ENCODE data around the gene TANC1. TPM values are rescaled to one million over a fixed set of nuclear protein-coding genes. Genes with fewer than 3 reads are reported as not detected.
A peak's percentile ranks its signal among the peaks of the same experiment; 100 is the strongest.

TANC1 gene
- total RNA-seq, 4 donors from 2014 or later, result 34.5 to 125 (median 47.0) TPM

DNA sequence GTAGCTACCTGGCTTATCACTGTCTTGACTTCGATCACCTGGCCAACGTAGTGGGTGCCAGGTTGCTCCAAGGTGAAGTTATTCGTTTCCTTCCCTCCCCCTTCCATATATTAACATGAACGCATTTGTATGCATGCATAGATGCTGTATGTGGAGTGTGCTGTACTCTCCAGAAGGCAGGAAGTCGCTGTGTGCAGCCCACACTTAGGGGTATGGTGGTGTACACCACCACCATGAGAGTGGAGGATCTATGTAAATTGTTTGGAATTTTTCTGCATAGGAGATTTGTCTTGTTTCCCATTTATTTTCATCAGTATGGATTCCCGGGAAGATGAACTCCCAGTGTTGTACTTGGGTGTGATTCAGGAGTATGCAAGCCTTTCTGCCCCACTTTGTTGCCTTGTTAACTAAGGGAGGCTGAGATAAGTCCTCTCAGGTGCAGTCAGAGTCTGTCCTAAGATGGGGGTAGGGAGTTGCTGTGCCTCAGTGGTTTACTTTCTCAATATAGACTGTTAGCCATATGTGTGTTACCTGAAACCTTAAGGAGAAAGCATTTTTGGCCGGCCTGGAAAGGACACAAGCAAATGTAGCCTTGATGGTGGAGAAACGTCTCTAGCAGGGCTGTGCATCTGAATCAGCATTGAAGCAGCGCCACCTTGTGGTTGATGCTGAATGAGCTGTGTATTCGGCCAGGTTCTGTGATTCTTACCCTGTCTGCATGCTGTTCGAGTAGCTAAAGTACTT is 149.8 kb downstream of the TANC1 start:
- DNase-seq, result peak; percentile 88
- Histone ChIP-seq H3K4me3 (no peak overlapping the region), H3K36me3 (no peaks in the 10 kb centered on the region), H3K9me3 (no peaks in the 10 kb centered on the region), H3K4me1 (peaks cover 0 to 29% (median 8%) of the 10 kb centered on the region in 4 donors), H3K27me3 (no peaks in the 10 kb centered on the region), H3K27ac (peak overlapping the region in 2 of 4 donors; percentile 11 to 16)
- TF ChIP-seq POLR2A (IDR thresholded peaks at IDR 0.05), result no peak
- TF ChIP-seq, protein P1, sequence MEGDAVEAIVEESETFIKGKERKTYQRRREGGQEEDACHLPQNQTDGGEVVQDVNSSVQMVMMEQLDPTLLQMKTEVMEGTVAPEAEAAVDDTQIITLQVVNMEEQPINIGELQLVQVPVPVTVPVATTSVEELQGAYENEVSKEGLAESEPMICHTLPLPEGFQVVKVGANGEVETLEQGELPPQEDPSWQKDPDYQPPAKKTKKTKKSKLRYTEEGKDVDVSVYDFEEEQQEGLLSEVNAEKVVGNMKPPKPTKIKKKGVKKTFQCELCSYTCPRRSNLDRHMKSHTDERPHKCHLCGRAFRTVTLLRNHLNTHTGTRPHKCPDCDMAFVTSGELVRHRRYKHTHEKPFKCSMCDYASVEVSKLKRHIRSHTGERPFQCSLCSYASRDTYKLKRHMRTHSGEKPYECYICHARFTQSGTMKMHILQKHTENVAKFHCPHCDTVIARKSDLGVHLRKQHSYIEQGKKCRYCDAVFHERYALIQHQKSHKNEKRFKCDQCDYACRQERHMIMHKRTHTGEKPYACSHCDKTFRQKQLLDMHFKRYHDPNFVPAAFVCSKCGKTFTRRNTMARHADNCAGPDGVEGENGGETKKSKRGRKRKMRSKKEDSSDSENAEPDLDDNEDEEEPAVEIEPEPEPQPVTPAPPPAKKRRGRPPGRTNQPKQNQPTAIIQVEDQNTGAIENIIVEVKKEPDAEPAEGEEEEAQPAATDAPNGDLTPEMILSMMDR (IDR thresholded peaks at IDR 0.05), result peak; percentile 87 to 93 (median 89)
- in situ Hi-C loops (cut with MboI; ENCODE audit: low pct_ligation_motif_present in 1 of 4, low pct_unique_long_range_greater_than_20kb in 1 of 4, low sequenced_read_pairs in 3 of 4) (loop anchor here in 2 of 4 donors (5.0 to 10.0 kb wide), 2 partner anchors 213 to 216 kb away; no protein-coding TSS in a partner anchor), intact Hi-C loops (cut with DNase I; ENCODE audit: low total_unique reads) (loop anchor here (1.0 to 10.0 kb wide), 2 partner anchors 153 to 217 kb away; partner anchors contain the start of gene TANC1)
- 42 to 67% methylated on average over 4 to 11 of the region's 11 CpGs for whole genome bisulfite sequencing, 2 donors (ENCODE audit: low coverage in 1 of 2)

DNA sequence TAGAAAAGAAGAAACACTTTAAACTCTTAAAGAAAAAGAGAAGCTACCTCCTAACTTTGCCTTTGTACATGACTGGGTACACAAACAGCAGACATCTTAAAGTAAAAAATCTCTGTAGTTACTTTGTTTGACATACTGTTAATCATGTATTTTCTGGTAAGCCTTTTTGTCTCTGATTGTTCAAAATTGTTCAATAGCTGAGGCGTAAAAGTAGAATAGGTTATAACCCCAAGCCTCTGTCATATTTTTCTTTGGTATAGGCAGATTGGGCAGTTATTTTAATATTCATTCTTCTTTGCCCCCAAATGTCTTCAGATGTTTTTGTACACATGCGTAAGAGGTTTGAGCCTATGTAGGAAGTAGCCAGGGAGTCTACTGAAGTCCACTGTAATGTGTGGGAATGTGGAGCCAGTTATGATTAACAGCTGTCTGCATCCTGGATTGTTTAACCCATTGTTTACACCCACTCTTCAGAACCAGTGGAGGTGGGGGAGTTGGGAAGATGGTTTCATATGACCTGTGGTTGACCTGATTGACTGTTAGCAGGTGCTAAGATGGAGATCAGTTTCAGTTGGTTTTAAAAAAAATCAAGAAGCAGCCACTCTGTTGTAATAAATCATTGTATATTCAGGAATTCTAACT is 150.5 kb downstream of the TANC1 start:
- peak overlapping the region in 1 of 4 donors; percentile 16 for H3K27ac ChIP-seq
- intact Hi-C loops (cut with DNase I; ENCODE audit: low total_unique reads) (loop anchor here (1.0 to 10.0 kb wide), 2 partner anchors 154 to 218 kb away; partner anchors contain the start of gene TANC1), in situ Hi-C loops (cut with MboI; ENCODE audit: low pct_ligation_motif_present in 1 of 4, low pct_unique_long_range_greater_than_20kb in 1 of 4, low sequenced_read_pairs in 3 of 4) (loop anchor here in 2 of 4 donors (5.0 to 10.0 kb wide), 2 partner anchors 214 to 217 kb away; no protein-coding TSS in a partner anchor)
- no peak for DNase-seq
- H3K4me1 ChIP-seq, result peaks cover 5 to 36% (median 14%) of the 10 kb centered on the region in 4 donors
- no peaks in the 10 kb centered on the region for H3K9me3 ChIP-seq
- TF ChIP-seq POLR2A (IDR thresholded peaks at IDR 0.05), result no peak
- TF ChIP-seq POLR2AphosphoS5 (IDR thresholded peaks at IDR 0.05), result no peak
- TF ChIP-seq EP300 (IDR thresholded peaks at IDR 0.05; ENCODE audit: low read depth), result no peak
- TF ChIP-seq, protein P1 (IDR thresholded peaks at IDR 0.05), result peak in 1 of 5 experiments; percentile 28
- no peaks in the 10 kb centered on the region for H3K27me3 ChIP-seq
- 74 to 78% methylated on average over 2 of the region's 2 CpGs for WGBS, 2 donors (ENCODE audit: low coverage in 1 of 2)
- no peak overlapping the region for H3K4me3 ChIP-seq
- H3K36me3 ChIP-seq, result no peaks in the 10 kb centered on the region

DNA sequence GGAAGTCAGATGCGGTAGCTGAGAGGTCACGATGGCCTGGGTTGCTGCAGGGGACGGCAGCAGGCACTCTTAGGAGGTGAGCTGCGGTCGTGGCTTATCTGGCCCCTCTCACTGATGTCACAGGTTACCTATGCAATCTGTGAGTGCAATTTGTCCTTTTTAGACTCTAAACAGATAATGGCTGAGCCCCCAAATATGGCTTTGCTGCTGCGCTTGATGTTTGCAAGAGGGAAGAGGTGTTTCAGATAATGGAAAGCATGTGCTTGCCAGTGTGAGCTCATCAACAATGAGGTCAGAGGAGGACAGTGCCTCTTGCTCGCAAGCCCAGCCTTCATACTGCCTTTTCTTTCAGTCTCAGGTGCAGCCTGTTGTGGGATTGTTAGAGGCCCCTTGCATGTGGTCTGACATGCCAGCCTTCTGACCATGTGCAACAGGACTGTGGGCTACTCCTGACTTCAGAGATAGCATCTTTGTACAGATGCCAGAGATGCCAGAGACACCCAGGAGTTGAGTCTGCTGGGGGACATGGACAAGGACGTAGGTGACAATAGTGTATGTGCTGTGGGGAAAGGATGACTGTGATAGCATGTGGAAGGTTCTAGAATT is 151.3 kb downstream of the TANC1 start:
- no peaks in the 10 kb centered on the region for H3K36me3 ChIP-seq
- no peak overlapping the region for H3K27ac ChIP-seq
- WGBS, 2 donors (ENCODE audit: low coverage in 1 of 2), result 79 to 100% methylated on average over 1 to 8 of the region's 8 CpGs
- H3K27me3 ChIP-seq, result no peaks in the 10 kb centered on the region
- TF ChIP-seq POLR2AphosphoS5 (IDR thresholded peaks at IDR 0.05) (no peak), POLR2A (IDR thresholded peaks at IDR 0.05) (no peak), EP300 (IDR thresholded peaks at IDR 0.05; ENCODE audit: low read depth) (no peak)
- TF ChIP-seq, protein P1 (IDR thresholded peaks at IDR 0.05), result no peak
- H3K4me3 ChIP-seq, result no peak overlapping the region
- no peak for DNase-seq
- H3K9me3 ChIP-seq, result no peaks in the 10 kb centered on the region
- H3K4me1 ChIP-seq, result peaks cover 12 to 39% (median 22%) of the 10 kb centered on the region in 4 donors
- in situ Hi-C loops (cut with MboI; ENCODE audit: low pct_ligation_motif_present in 1 of 4, low pct_unique_long_range_greater_than_20kb in 1 of 4, low sequenced_read_pairs in 3 of 4) (loop anchor here in 3 of 4 donors (5.0 to 10.0 kb wide), 4 partner anchors 85 to 217 kb away; no protein-coding TSS in a partner anchor), intact Hi-C loops (cut with DNase I; ENCODE audit: low total_unique reads) (loop anchor here (10.0 kb wide), 1 partner anchor 155 kb away; the partner anchor contains the start of gene TANC1)

DNA sequence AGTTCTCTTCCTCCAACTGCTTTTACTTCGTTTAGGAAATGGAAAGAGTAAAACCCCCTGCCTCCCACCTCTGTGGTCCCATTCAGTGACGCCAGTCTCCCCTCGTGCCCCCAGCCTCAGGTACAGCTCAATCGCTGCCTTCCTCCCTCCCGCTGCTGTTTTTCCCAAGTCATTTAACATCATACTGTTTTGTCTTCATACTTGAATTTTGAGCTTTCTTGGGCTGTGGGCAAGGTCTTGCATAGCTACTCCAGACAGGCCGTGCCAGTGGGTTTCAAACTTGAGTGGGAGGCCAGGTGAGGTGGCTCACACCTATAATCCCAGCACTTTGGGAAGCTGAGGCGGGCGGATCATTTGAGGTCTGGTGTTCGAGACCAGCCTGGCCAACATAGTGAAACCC is 155.3 kb downstream of the TANC1 start:
- TF ChIP-seq, protein P1 (IDR thresholded peaks at IDR 0.05), result no peak
- TF ChIP-seq EP300 (IDR thresholded peaks at IDR 0.05; ENCODE audit: low read depth), result no peak
- no peak for TF ChIP-seq POLR2A (IDR thresholded peaks at IDR 0.05)
- TF ChIP-seq POLR2AphosphoS5 (IDR thresholded peaks at IDR 0.05), result no peak
- no peak overlapping the region for H3K4me3 ChIP-seq
- H3K9me3 ChIP-seq, result no peaks in the 10 kb centered on the region
- no peaks in the 10 kb centered on the region for H3K36me3 ChIP-seq
- 65 to 82% methylated on average over 5 to 9 of the region's 9 CpGs for WGBS, 2 donors (ENCODE audit: low coverage in 1 of 2)
- no peak for DNase-seq
- peaks cover 12 to 48% (median 29%) of the 10 kb centered on the region in 4 donors for H3K4me1 ChIP-seq
- intact Hi-C loops (cut with DNase I; ENCODE audit: low total_unique reads), result no loop called here
- H3K27me3 ChIP-seq, result no peaks in the 10 kb centered on the region
- in situ Hi-C loops (cut with MboI; ENCODE audit: low pct_ligation_motif_present in 1 of 4, low pct_unique_long_range_greater_than_20kb in 1 of 4, low sequenced_read_pairs in 3 of 4), result loop anchor here in 1 of 4 donors (5.0 to 10.0 kb wide), 2 partner anchors 89 to 216 kb away; no protein-coding TSS in a partner anchor
- peak overlapping the region; percentile 78 to 82 (median 79) for H3K27ac ChIP-seq

All from transverse colon (tissue), 4 donors.